DOHH2 (cell line): ENCODE results near the gene ENTPD1.

Experiments
- H3F3A ChIP-seq: fragments of 200-600 bp; sonication (generic), shearing (Covaris generic); 2 replicates; pipeline ENCODE4 v1.6.0; 2016; ENCODE audit warnings: antibody characterized with exemption, mild to moderate bottlenecking; ENCODE audit not compliant: control insufficient read depth, insufficient read depth
- H3K27ac ChIP-seq: fragments of 200-600 bp; sonication (generic); 2 replicates; pipeline ENCODE4 v1.5.1; 2014; ENCODE audit warnings: low read depth, mild to moderate bottlenecking, low read length, moderate library complexity
- H3K27me3 ChIP-seq: fragments of 200-600 bp; sonication (generic); 2 replicates; pipeline ENCODE4 v1.6.1; 2014; ENCODE audit warnings: mild to moderate bottlenecking, low read length, mixed read lengths; ENCODE audit not compliant: control insufficient read depth
- H3K36me3 ChIP-seq: fragments of 200-600 bp; sonication (generic); 2 replicates; pipeline ENCODE4 v1.6.1; 2014; ENCODE audit warnings: mild to moderate bottlenecking, low read length, moderate library complexity, mixed read lengths; ENCODE audit not compliant: control insufficient read depth
- H3K4me1 ChIP-seq: fragments of 200-600 bp; sonication (generic); 2 replicates; pipeline ENCODE4 v1.6.1; 2014; ENCODE audit warnings: mild to moderate bottlenecking, low read length, mixed read lengths; ENCODE audit not compliant: control insufficient read depth
- H3K4me2 ChIP-seq: fragments of 200-600 bp; sonication (generic); 2 replicates; pipeline ENCODE4 v1.6.0; 2014; ENCODE audit warnings: mild to moderate bottlenecking, low read length, moderate library complexity
- H3K4me3 ChIP-seq: fragments of 200-600 bp; sonication (generic); 2 replicates; pipeline ENCODE4 v1.5.1; 2014; ENCODE audit warnings: mild to moderate bottlenecking, low read length, mixed read lengths
- H3K79me2 ChIP-seq: fragments of 200-600 bp; sonication (generic); 2 replicates; pipeline ENCODE4 v1.6.1; 2014; ENCODE audit warnings: mild to moderate bottlenecking, low read length, mixed read lengths; ENCODE audit not compliant: control insufficient read depth
- H3K9me2 ChIP-seq: fragments of 200-600 bp; sonication (generic); replicated peaks from 2 replicates; pipeline ENCODE4 v1.6.1; 2014; ENCODE audit warnings: mild to moderate bottlenecking, low read length, mixed read lengths; ENCODE audit not compliant: control insufficient read depth
- H3K9me3 ChIP-seq: fragments of 200-600 bp; sonication (generic); 2 replicates; pipeline ENCODE4 v1.6.1; 2014; ENCODE audit warnings: antibody characterized with exemption, low read length, mixed read lengths; ENCODE audit not compliant: control insufficient read depth, insufficient read depth
- H4K20me1 ChIP-seq: fragments of 200-600 bp; sonication (generic); 2 replicates; pipeline ENCODE4 v1.6.0; 2014; ENCODE audit warnings: low read depth, mild to moderate bottlenecking, antibody characterized with exemption, low read length, moderate library complexity; ENCODE audit not compliant: control insufficient read depth, insufficient read depth
- EZH2phosphoT487 ChIP-seq: fragments of 200-600 bp; sonication (generic); IDR thresholded peaks from 2 replicates; pipeline ENCODE4 v1.6.1; 2017; ENCODE audit warnings: borderline replicate concordance, mild to moderate bottlenecking, antibody characterized with exemption, low read length, moderate library complexity, mixed read lengths
- TF ChIP-seq, protein P1 (sequence below): fragments of 200-600 bp; sonication (generic); IDR thresholded peaks from one replicate; pipeline ENCODE4 v1.5.1; 2014; ENCODE audit warnings: antibody characterized with exemption, mild to moderate bottlenecking, low read depth, low read length; ENCODE audit not compliant: poor library complexity, severe bottlenecking

ENTPD1 gene

DNA sequence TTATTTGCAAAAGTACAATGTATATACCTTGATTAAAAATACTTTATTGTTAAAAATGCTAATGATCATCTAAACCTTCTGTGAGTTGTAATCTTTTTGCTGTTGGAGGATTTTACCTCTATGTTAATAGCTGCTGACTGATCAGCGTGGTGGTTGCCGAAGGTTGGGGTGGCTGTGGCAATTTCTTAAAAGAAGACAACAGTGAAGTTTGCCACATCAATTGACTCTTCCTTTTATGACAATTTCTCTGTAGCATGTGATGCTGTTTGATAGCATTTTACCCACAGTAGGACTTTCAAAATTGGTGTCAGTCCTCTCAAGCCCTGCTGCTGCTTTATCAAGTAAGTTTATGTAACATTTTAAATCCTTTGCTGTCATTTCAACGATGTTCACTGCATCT, 16.9 kb upstream of the ENTPD1 start:
- Histone ChIP-seq H3K4me2 (no peak overlapping the region), H3K4me1 (peaks cover 36% of the 10 kb centered on the region), H3K9me2 (no peaks in the 10 kb centered on the region), H3K79me2 (no peaks in the 10 kb centered on the region), H3K27me3 (no peaks in the 10 kb centered on the region), H3K4me3 (no peak overlapping the region), H4K20me1 (no peaks in the 10 kb centered on the region), H3F3A (peaks cover 17% of the 10 kb centered on the region), H3K27ac (no peak overlapping the region), H3K9me3 (peaks cover under 1% of the 10 kb centered on the region; the same call in 1 of the 2 replicates), H3K36me3 (no peaks in the 10 kb centered on the region)
- no peak for TF ChIP-seq EZH2phosphoT487
- TF ChIP-seq, protein P1, sequence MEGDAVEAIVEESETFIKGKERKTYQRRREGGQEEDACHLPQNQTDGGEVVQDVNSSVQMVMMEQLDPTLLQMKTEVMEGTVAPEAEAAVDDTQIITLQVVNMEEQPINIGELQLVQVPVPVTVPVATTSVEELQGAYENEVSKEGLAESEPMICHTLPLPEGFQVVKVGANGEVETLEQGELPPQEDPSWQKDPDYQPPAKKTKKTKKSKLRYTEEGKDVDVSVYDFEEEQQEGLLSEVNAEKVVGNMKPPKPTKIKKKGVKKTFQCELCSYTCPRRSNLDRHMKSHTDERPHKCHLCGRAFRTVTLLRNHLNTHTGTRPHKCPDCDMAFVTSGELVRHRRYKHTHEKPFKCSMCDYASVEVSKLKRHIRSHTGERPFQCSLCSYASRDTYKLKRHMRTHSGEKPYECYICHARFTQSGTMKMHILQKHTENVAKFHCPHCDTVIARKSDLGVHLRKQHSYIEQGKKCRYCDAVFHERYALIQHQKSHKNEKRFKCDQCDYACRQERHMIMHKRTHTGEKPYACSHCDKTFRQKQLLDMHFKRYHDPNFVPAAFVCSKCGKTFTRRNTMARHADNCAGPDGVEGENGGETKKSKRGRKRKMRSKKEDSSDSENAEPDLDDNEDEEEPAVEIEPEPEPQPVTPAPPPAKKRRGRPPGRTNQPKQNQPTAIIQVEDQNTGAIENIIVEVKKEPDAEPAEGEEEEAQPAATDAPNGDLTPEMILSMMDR: no peak

DNA sequence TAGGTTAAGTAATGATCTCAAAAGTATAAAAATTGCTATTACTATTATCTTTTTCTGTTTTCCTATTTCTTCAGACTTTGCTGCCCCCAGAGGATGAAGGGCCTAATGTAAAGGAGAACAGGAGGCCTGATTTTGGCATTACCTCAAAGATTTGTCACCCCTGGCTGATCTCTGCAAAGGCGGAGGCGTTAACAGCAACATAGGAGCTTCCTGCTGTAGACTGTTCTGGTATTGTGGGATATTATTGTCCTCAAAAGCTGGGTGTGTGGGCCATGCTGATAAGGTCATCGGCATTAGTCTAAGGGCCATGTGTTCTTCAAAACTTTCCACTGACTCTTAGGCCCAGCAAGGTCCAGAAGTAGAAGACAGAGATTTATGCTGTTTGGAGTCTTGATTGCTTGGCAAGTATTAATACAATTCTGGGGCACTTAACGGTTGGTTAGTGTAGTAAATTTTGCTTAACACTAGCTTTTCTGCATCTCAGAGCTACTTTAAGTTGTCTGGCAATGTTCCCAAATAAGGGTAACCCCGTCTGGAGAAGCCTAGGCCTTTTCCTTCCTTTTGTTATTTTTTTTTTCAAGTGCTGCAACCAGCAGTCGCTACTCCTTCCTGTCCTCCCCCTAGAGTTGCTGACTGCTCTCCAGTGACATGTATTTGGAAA, 14.0 kb upstream of the ENTPD1 start:
- H3F3A ChIP-seq: peaks cover 17% of the 10 kb centered on the region
- peaks cover 55% of the 10 kb centered on the region for H3K4me1 ChIP-seq
- H3K9me3 ChIP-seq: no peaks in the 10 kb centered on the region
- H4K20me1 ChIP-seq: no peaks in the 10 kb centered on the region
- 0 out of 2 replicates have a peak, but pooled peaks cover 4% of the 10 kb centered on the region for H3K36me3 ChIP-seq
- no peaks in the 10 kb centered on the region for H3K27me3 ChIP-seq
- peak overlapping the region; percentile 83 for H3K4me2 ChIP-seq
- H3K4me3 ChIP-seq: peak overlapping the region; percentile 70
- TF ChIP-seq EZH2phosphoT487: no peak
- TF ChIP-seq, protein P1: no peak
- no peaks in the 10 kb centered on the region for H3K9me2 ChIP-seq
- H3K27ac ChIP-seq: peak overlapping the region; percentile 86
- no peaks in the 10 kb centered on the region for H3K79me2 ChIP-seq

DNA sequence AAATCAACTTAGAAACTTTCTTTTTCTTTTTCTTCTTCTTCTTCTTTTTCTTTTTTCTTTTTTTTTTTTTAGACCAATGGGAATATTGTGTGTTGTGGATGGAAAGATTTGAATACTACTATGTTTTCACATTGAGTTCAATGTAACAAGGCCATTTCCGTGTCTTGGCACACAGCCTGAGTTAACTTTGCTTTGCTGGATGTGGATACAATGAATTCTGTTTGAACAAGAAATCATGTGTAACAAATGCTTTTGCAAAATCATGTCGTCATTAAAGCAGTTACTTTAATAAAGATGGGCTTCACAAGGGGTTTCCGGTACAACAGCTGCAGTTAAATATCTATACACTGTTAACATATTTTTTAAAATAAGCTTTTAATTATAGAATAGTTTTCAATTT, 13.5 kb upstream of the ENTPD1 start:
- H3K4me2 ChIP-seq: peak overlapping the region; percentile 83
- H3F3A ChIP-seq: peaks cover 17% of the 10 kb centered on the region
- no peaks in the 10 kb centered on the region for H4K20me1 ChIP-seq
- peak overlapping the region; percentile 86 for H3K27ac ChIP-seq
- peak overlapping the region; percentile 70 for H3K4me3 ChIP-seq
- peaks cover 52% of the 10 kb centered on the region for H3K4me1 ChIP-seq
- H3K36me3 ChIP-seq: 0 out of 2 replicates have a peak, but pooled peaks cover 4% of the 10 kb centered on the region
- H3K79me2 ChIP-seq: no peaks in the 10 kb centered on the region
- no peaks in the 10 kb centered on the region for H3K9me3 ChIP-seq
- H3K9me2 ChIP-seq: no peaks in the 10 kb centered on the region
- TF ChIP-seq EZH2phosphoT487: no peak
- TF ChIP-seq, protein P1: no peak
- H3K27me3 ChIP-seq: no peaks in the 10 kb centered on the region
